ENCODE measurements around the gene CNNM2. TPM values are rescaled to one million over a fixed set of nuclear protein-coding genes. Genes with fewer than 3 reads are reported as not detected.
"Not testable (repeated sequence)": the region's sequence is repeated elsewhere in the genome, so short reads cannot be mapped to it uniquely, and the experiment has no call there.

Gene CNNM2
- total and polyA plus RNA-seq, 8 donors = 0.76 to 45.5 (median 6.3) TPM

- Histone ChIP-seq H3K27ac (no peak overlapping the region), H3K9me3 (no peaks in the 10 kb centered on the region), H3K27me3 (no peaks in the 10 kb centered on the region), H3K4me3 (no peak overlapping the region), H3K4me1 (peaks cover 0 to 26% (median 15%) of the 10 kb centered on the region in 4 donors), H3K36me3 (peaks cover 0 to 18% (median 10%) of the 10 kb centered on the region in 4 donors)
- 89 to 95% (median 93%) methylated on average over 6 of the region's 6 CpGs for WGBS, 5 donors
- TF ChIP-seq POLR2A (IDR thresholded peaks at IDR 0.05) = no peak
- TF ChIP-seq, protein P1, sequence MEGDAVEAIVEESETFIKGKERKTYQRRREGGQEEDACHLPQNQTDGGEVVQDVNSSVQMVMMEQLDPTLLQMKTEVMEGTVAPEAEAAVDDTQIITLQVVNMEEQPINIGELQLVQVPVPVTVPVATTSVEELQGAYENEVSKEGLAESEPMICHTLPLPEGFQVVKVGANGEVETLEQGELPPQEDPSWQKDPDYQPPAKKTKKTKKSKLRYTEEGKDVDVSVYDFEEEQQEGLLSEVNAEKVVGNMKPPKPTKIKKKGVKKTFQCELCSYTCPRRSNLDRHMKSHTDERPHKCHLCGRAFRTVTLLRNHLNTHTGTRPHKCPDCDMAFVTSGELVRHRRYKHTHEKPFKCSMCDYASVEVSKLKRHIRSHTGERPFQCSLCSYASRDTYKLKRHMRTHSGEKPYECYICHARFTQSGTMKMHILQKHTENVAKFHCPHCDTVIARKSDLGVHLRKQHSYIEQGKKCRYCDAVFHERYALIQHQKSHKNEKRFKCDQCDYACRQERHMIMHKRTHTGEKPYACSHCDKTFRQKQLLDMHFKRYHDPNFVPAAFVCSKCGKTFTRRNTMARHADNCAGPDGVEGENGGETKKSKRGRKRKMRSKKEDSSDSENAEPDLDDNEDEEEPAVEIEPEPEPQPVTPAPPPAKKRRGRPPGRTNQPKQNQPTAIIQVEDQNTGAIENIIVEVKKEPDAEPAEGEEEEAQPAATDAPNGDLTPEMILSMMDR (IDR thresholded peaks at IDR 0.05) = no peak
- TF ChIP-seq EP300 (IDR thresholded peaks at IDR 0.05) = no peak
- no peak for TF ChIP-seq POLR2AphosphoS5 (IDR thresholded peaks at IDR 0.05)
- no peak for DNase-seq
- intact Hi-C loops (cut with DNase I; ENCODE audit: low total_unique reads) = no loop called here
Measured at GRCh38 chr10:102926842-102927241, 8.7 kb downstream of the CNNM2 start.

- DNase-seq = no peak
- Histone ChIP-seq H3K4me3 (no peak overlapping the region), H3K4me1 (peaks cover 0 to 20% (median 12%) of the 10 kb centered on the region in 4 donors), H3K36me3 (peaks cover 0 to 18% (median 10%) of the 10 kb centered on the region in 4 donors), H3K27me3 (no peaks in the 10 kb centered on the region), H3K9me3 (no peaks in the 10 kb centered on the region), H3K27ac (no peak overlapping the region)
- TF ChIP-seq POLR2A (IDR thresholded peaks at IDR 0.05) (no peak), EP300 (IDR thresholded peaks at IDR 0.05) (no peak), POLR2AphosphoS5 (IDR thresholded peaks at IDR 0.05) (no peak)
- TF ChIP-seq, protein P1 (IDR thresholded peaks at IDR 0.05) = no peak
- intact Hi-C loops (cut with DNase I; ENCODE audit: low total_unique reads) = no loop called here
- WGBS, 5 donors = 80 to 91% (median 86%) methylated on average over 12 of the region's 12 CpGs
Measured at GRCh38 chr10:102927311-102928010, 9.4 kb downstream of the CNNM2 start.

DNA sequence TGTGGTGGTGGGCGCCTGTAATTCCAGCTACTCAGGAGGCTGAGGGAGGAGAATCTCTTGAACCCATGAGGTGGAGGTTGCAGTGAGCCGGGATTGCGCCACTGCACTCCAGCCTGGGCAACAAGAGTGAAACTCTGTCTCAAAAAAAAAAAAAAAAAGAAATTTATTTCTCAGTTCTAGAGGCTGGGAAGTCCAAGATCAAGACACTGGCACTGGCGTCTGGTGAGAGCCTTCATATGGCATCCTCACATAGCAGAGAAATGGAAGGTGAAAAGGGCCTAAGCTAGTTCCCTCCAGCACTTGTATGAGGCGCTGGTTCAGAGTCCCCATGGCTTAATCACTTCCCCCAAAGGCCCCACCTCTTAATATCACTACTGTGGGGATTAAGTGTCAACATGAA lies 10.3 kb downstream of the CNNM2 start:
- WGBS, 5 donors = 93 to 99% (median 98%) methylated on average over 5 of the region's 5 CpGs
- intact Hi-C loops (cut with DNase I; ENCODE audit: low total_unique reads); H3K27ac ChIP-seq; H3K4me3 ChIP-seq; H3K27me3 ChIP-seq; H3K9me3 ChIP-seq; DNase-seq: not testable (repeated sequence)
- Histone ChIP-seq H3K4me1 (peaks cover 0 to 11% (median 6%) of the 10 kb centered on the region in 4 donors), H3K36me3 (peaks cover 0 to 18% (median 10%) of the 10 kb centered on the region in 4 donors)

GRCh38 chr10:102930720-102931119 lies 12.6 kb downstream of the CNNM2 start:
- Histone ChIP-seq H3K36me3 (peaks cover 0 to 18% (median 10%) of the 10 kb centered on the region in 4 donors), H3K27ac (no peak overlapping the region), H3K27me3 (no peaks in the 10 kb centered on the region), H3K9me3 (no peaks in the 10 kb centered on the region), H3K4me1 (no peaks in the 10 kb centered on the region), H3K4me3 (no peak overlapping the region)
- TF ChIP-seq POLR2AphosphoS5 (IDR thresholded peaks at IDR 0.05) (no peak), EP300 (IDR thresholded peaks at IDR 0.05) (no peak), POLR2A (IDR thresholded peaks at IDR 0.05) (no peak)
- TF ChIP-seq, protein P1 (IDR thresholded peaks at IDR 0.05) = no peak
- intact Hi-C loops (cut with DNase I; ENCODE audit: low total_unique reads) = no loop called here
- DNase-seq = no peak
- 92 to 97% (median 96%) methylated on average over 2 of the region's 2 CpGs for WGBS, 5 donors

GRCh38 chr10:102931643-102932042 lies 13.5 kb downstream of the CNNM2 start:
- no peak overlapping the region for H3K27ac ChIP-seq
- H3K36me3 ChIP-seq = peaks cover 0 to 18% (median 10%) of the 10 kb centered on the region in 4 donors
- intact Hi-C loops (cut with DNase I; ENCODE audit: low total_unique reads) = no loop called here
- peaks cover 0 to 4% (median 0%) of the 10 kb centered on the region in 4 donors for H3K4me1 ChIP-seq
- H3K9me3 ChIP-seq = no peaks in the 10 kb centered on the region
- TF ChIP-seq, protein P1 (IDR thresholded peaks at IDR 0.05) = no peak
- no peak for TF ChIP-seq POLR2AphosphoS5 (IDR thresholded peaks at IDR 0.05)
- H3K27me3 ChIP-seq = no peaks in the 10 kb centered on the region
- 89 to 92% (median 90%) methylated on average over 5 of the region's 5 CpGs for WGBS, 5 donors
- H3K4me3 ChIP-seq = no peak overlapping the region
- DNase-seq = no peak
